Measurements from ENCODE around the gene DNAH17. TPM values are rescaled to one million over a fixed set of nuclear protein-coding genes. Genes with fewer than 3 reads are reported as not detected.

DNAH17 gene
- total and polyA plus RNA-seq, 2 donors (not counting 1 experiment from before 2014, with no cell fraction given): 0.01 to 0.12 TPM

DNA sequence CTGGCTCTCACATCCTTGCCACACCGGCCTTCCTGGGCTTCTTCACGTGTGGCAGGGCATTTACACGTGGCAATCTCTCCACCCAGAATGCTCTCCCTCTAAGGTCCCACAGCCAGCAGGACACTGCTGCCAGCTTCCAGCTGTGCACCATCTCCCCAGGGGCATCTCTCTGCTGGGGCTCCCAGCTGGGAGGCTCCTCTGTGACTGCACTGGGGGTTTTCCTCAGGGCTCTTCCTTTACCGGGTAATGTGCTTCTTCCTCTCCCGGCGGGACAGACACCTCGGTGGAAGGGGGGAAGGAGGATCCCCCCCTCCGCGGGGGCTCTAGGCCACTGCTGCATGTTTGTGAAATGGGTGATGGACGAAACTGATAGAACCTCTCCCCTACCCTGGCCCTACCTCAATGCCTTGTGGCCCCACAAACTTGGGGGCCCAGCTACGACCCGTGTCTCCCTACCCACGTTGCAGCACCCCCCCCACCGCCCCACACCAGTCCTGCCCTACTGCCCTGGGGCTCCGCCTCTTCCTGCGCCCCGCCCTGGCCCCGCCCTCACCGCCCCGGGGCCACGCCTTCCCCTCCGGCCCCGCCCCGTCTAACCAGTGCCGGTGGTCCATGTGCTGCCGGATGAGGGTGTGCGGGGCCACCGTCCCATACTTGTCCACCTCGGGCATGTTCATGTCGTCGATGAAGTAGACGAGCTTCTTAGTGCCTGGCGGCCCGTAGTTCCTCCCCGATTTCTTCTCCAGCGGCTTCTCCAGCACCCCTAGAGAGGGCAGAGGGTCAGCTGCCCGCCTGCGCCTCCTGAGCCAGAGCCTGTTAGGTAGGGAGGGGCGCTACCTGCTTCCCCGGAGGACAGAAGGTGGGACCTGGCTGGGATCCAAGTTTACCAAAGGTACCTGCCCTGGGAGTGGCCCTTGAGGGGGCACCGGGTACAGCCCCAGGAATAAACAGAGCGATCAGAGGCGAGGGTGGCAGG, 92.6 kb downstream of the DNAH17 start:
- ATAC-seq (ENCODE audit: low read depth): peak; percentile 99

More for the DNA sequence above, 92.6 kb downstream of the DNAH17 start:
- Mint-ChIP-seq H3K4me1 (peaks cover 8% of the 10 kb centered on the region), H3K4me3 (peak overlapping the region; percentile 77), H3K9me3 (ENCODE audit: insufficient read depth) (no peaks in the 10 kb centered on the region), H3K27me3 (peaks cover 17% of the 10 kb centered on the region), H3K27ac (no peak overlapping the region)
- H3K27ac ChIP-seq (ENCODE audit: low read length in 2 of 2): no peak overlapping the region
- peaks cover 0 to 11% (median 1%) of the 10 kb centered on the region in 4 experiments for H3K27me3 ChIP-seq (replicated peaks in 1 of 4; ENCODE audit: control extremely low read depth in 1 of 4, control insufficient read depth in 3 of 4, insufficient read depth in 4 of 4, low read length in 3 of 4)
- ChIA-PET CTCF (interaction anchor here (1.0 kb wide), 1 partner anchor 13 kb away, joined by 3 read pairs; no protein-coding TSS in a partner anchor), POLR2A (interaction anchor here (0.5 kb wide), 1 partner anchor 124 kb away, joined by 3 read pairs; no protein-coding TSS in a partner anchor)
- no peaks in the 10 kb centered on the region for H3K36me3 ChIP-seq (replicated peaks in 1 of 2; ENCODE audit: control extremely low read depth in 1 of 2, control insufficient read depth in 1 of 2, extremely low read depth in 1 of 2, insufficient read depth in 2 of 2, low read length in 1 of 2)
- peaks cover 5 to 11% of the 10 kb centered on the region in 2 donors for H3K4me1 ChIP-seq (ENCODE audit: control insufficient read depth in 2 of 2, insufficient read depth in 2 of 2, low read length in 2 of 2)
- no peaks in the 10 kb centered on the region for H3K79me2 ChIP-seq (ENCODE audit: control insufficient read depth, insufficient read depth, low read length)
- H3K9me3 ChIP-seq (ENCODE audit: control extremely low read depth in 1 of 3, control insufficient read depth in 2 of 3, insufficient read depth in 1 of 3, low read length in 2 of 3): no peaks in the 10 kb centered on the region
- H3K4me3 ChIP-seq (ENCODE audit: control extremely low read depth in 1 of 5, extremely low read depth in 1 of 5, insufficient read depth in 1 of 5, low read depth in 2 of 5, low read length in 4 of 5): peak overlapping the region in 4 of 5 experiments; percentile 26 to 50 (median 46)
- peak overlapping the region; percentile 75 for H2AFZ ChIP-seq (ENCODE audit: insufficient read depth, low read depth, low read length, poor library complexity, severe bottlenecking)
- peak; percentile 60 for DNase-seq
- H3K9ac ChIP-seq (ENCODE audit: low read length): peak overlapping the region; percentile 55
- H4K20me1 ChIP-seq (ENCODE audit: control insufficient read depth, insufficient read depth, low read length, poor library complexity, severe bottlenecking): no peaks in the 10 kb centered on the region
- intact Hi-C loops (cut with micrococcal nuclease): no loop called here
- H3K4me2 ChIP-seq (replicated peaks; ENCODE audit: low read depth, low read length, poor library complexity, severe bottlenecking): peak overlapping the region; percentile 84
- WGBS (ENCODE audit: insufficient coverage): 13% methylated on average over 36 of the region's 43 CpGs
- TF ChIP-seq CTCF (IDR thresholded peaks at IDR 0.05) (no peak), EZH2 (IDR thresholded peaks at IDR 0.05; ENCODE audit: borderline replicate concordance, insufficient read depth, low read depth, low read length, poor library complexity, severe bottlenecking) (no peak)
